ENCODE measurements around the gene APPL2.

- TF ChIP-seq POLR2AphosphoS5 (IDR thresholded peaks at IDR 0.05; ENCODE audit: borderline replicate concordance, low read depth, low read length) (no peak), EZH2 (IDR thresholded peaks at IDR 0.05) (no peak)
Measured at GRCh38 chr12:105239304-105239703, 3.3 kb upstream of the APPL2 start.

All from SK-N-MC (cell line).